ENCODE data around the gene TBC1D22A. TPM values are rescaled to one million over a fixed set of nuclear protein-coding genes. Genes with fewer than 3 reads are reported as not detected.

The TBC1D22A gene
- total RNA-seq, 1 experiment from 2014 or later, result 32.6 TPM

DNA sequence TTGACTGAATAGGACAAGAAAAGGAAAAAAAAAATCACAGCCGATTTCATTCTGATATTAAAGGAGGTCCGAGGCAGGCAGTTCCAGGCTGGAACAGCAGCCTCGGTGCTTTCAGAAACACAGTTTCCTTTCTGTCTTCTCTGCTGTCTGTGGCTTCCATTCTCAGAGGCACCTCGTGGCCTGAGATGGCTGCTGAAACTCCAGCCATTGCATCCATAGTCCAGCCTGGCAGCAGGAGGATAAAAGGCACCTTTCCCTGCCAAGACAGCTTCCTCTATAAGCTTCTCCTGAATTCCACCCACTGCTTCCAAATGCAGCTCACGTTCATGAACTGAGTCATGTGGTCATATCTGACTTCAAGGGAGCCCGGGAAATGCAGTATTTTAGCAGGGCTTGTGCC is 390.5 kb downstream of the TBC1D22A start:
- Mint-ChIP-seq H3K9me3 (ENCODE audit: unreplicated experiment) (no peaks in the 10 kb centered on the region), H3K27ac (ENCODE audit: unreplicated experiment) (no peak overlapping the region), H3K27me3 (ENCODE audit: insufficient read depth, unreplicated experiment) (no peaks in the 10 kb centered on the region), H3K36me3 (ENCODE audit: insufficient read depth, unreplicated experiment) (peaks cover 18% of the 10 kb centered on the region), H3K4me1 (ENCODE audit: low read depth, unreplicated experiment) (no peaks in the 10 kb centered on the region), H3K4me3 (ENCODE audit: unreplicated experiment) (no peak overlapping the region)
- TF ChIP-seq, protein P1, sequence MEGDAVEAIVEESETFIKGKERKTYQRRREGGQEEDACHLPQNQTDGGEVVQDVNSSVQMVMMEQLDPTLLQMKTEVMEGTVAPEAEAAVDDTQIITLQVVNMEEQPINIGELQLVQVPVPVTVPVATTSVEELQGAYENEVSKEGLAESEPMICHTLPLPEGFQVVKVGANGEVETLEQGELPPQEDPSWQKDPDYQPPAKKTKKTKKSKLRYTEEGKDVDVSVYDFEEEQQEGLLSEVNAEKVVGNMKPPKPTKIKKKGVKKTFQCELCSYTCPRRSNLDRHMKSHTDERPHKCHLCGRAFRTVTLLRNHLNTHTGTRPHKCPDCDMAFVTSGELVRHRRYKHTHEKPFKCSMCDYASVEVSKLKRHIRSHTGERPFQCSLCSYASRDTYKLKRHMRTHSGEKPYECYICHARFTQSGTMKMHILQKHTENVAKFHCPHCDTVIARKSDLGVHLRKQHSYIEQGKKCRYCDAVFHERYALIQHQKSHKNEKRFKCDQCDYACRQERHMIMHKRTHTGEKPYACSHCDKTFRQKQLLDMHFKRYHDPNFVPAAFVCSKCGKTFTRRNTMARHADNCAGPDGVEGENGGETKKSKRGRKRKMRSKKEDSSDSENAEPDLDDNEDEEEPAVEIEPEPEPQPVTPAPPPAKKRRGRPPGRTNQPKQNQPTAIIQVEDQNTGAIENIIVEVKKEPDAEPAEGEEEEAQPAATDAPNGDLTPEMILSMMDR (IDR thresholded peaks at IDR 0.05; ENCODE audit: insufficient read depth in 1 of 2, low read depth in 1 of 2, low read length in 1 of 2, severe bottlenecking in 1 of 2, unreplicated experiment in 1 of 2), result no peak
- ChIA-PET POLR2A (no interaction called here), CTCF (no interaction called here)
- no peak for DNase-seq
- H3K4me1 ChIP-seq, result no peaks in the 10 kb centered on the region
- H3K4me3 ChIP-seq (ENCODE audit: low read depth, low read length), result no peak overlapping the region
- BruUV-seq (replicated peaks), result no TSS peak
- H3K27me3 ChIP-seq (replicated peaks; ENCODE audit: control insufficient read depth, insufficient read depth, low read length), result no peaks in the 10 kb centered on the region
- H3K9me3 ChIP-seq, result no peaks in the 10 kb centered on the region
- intact Hi-C loops (cut with micrococcal nuclease; ENCODE audit: unreplicated experiment), result no loop called here
- H3K36me3 ChIP-seq (ENCODE audit: control insufficient read depth, insufficient read depth, low read length), result no peaks in the 10 kb centered on the region

DNA sequence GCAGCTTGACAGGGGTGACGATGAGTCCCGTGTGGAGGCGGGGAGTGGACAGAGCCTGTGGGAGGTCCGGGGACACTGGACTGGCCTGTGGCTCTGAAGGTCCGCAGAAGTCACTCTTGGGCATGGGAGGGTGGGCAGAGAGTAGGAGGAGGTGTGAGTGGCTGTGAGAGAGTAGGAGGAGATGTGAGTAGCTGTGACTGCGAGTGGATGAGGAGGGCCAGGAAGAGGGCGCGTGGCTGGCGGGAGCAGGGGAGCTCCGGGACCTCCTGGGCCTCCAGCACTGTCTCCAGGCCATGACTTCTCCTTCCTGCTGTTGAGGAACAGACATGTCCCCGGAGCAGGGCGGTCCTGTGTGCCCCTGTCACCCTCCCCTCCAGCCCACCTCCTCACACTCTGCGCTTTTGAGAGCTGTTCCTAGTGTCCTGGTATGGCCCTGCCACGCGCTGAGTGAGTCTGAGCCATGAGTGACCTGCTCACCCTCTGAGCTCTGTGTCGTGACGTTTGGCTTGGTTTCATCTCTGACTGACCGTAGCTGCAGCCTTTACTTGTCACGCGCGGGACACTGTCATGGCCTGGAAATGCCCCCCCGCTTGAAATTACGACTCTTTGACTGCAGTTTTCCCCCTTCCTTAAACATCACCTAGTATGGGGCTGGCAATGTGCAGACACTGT is 391.5 kb downstream of the TBC1D22A start:
- BruUV-seq (replicated peaks), result no TSS peak
- Histone ChIP-seq H3K4me1 (no peaks in the 10 kb centered on the region), H3K9me3 (no peaks in the 10 kb centered on the region), H3K27me3 (replicated peaks; ENCODE audit: control insufficient read depth, insufficient read depth, low read length) (no peaks in the 10 kb centered on the region), H3K4me3 (ENCODE audit: low read depth, low read length) (no peak overlapping the region), H3K36me3 (ENCODE audit: control insufficient read depth, insufficient read depth, low read length) (no peaks in the 10 kb centered on the region)
- Mint-ChIP-seq H3K27ac (ENCODE audit: unreplicated experiment) (no peak overlapping the region), H3K9me3 (ENCODE audit: unreplicated experiment) (no peaks in the 10 kb centered on the region), H3K27me3 (ENCODE audit: insufficient read depth, unreplicated experiment) (no peaks in the 10 kb centered on the region), H3K4me1 (ENCODE audit: low read depth, unreplicated experiment) (no peaks in the 10 kb centered on the region), H3K4me3 (ENCODE audit: unreplicated experiment) (no peak overlapping the region), H3K36me3 (ENCODE audit: insufficient read depth, unreplicated experiment) (peaks cover 18% of the 10 kb centered on the region)
- CTCF ChIA-PET, result no interaction called here
- no peak for DNase-seq
- TF ChIP-seq, protein P1 (IDR thresholded peaks at IDR 0.05; ENCODE audit: insufficient read depth in 1 of 2, low read depth in 1 of 2, low read length in 1 of 2, severe bottlenecking in 1 of 2, unreplicated experiment in 1 of 2), result no peak
- intact Hi-C loops (cut with micrococcal nuclease; ENCODE audit: unreplicated experiment), result no loop called here
- POLR2A ChIA-PET, result no interaction called here

DNA sequence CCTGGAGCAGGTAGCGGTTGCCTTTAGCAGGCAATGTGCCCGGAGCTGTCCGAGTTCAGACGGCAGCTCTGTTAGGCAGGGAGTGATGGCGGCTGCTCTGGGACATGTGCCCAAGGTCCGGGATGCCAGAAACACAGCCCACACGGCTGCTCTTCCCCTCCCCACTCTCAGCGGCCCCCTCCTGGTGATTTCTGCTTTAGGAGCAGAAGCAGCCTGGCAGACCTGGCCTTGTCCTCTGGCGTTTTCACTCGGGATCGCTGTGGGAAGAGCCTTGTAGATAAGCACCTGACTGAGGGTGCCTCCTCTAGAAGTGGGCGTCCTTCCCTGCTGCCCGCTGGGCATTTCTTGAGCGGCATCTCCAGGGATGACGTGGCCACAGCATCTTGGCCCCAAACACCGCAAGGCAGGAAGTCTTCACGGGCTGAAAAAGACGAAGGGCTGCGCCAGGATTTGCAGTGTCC is 392.2 kb downstream of the TBC1D22A start:
- ChIA-PET POLR2A (no interaction called here), CTCF (no interaction called here)
- no peaks in the 10 kb centered on the region for H3K4me1 Mint-ChIP-seq (ENCODE audit: low read depth, unreplicated experiment)
- Histone ChIP-seq H3K36me3 (ENCODE audit: control insufficient read depth, insufficient read depth, low read length) (no peaks in the 10 kb centered on the region), H3K9me3 (no peaks in the 10 kb centered on the region), H3K4me1 (no peaks in the 10 kb centered on the region), H3K27me3 (replicated peaks; ENCODE audit: control insufficient read depth, insufficient read depth, low read length) (no peaks in the 10 kb centered on the region), H3K4me3 (ENCODE audit: low read depth, low read length) (no peak overlapping the region)
- no peak for DNase-seq
- no peak overlapping the region for H3K4me3 Mint-ChIP-seq (ENCODE audit: unreplicated experiment)
- H3K27me3 Mint-ChIP-seq (ENCODE audit: insufficient read depth, unreplicated experiment), result no peaks in the 10 kb centered on the region
- BruUV-seq (replicated peaks), result no TSS peak
- intact Hi-C loops (cut with micrococcal nuclease; ENCODE audit: unreplicated experiment), result no loop called here
- TF ChIP-seq, protein P1 (IDR thresholded peaks at IDR 0.05; ENCODE audit: insufficient read depth in 1 of 2, low read depth in 1 of 2, low read length in 1 of 2, severe bottlenecking in 1 of 2, unreplicated experiment in 1 of 2), result no peak
- no peaks in the 10 kb centered on the region for H3K9me3 Mint-ChIP-seq (ENCODE audit: unreplicated experiment)
- H3K27ac Mint-ChIP-seq (ENCODE audit: unreplicated experiment), result no peak overlapping the region
- peaks cover 18% of the 10 kb centered on the region for H3K36me3 Mint-ChIP-seq (ENCODE audit: insufficient read depth, unreplicated experiment)
